HCT116 (cell line): Measurements from ENCODE around the gene MINDY3. TPM values are rescaled to one million over a fixed set of nuclear protein-coding genes. Genes with fewer than 3 reads are reported as not detected.

Experiments used
- ATAC-seq: fragments of 200-7000 bp; cut with Tn5 transposase; 2 replicates; pipeline ENCODE4 v1.9.1; 2020; ENCODE audit warnings: mild to moderate bottlenecking, moderate library complexity
- BruUV-seq: library from RNA; stranded (reverse); fragments of 400-500 nt; replicated peaks from 2 replicates; lab custom pipeline; 2021; lab: Mats Ljungman, UMichigan
- CTCF ChIA-PET: fragments of 300-600 bp; sonication (Branson Sonifier 250); formaldehyde crosslinking; loops from one replicate; lab custom pipeline; 2021; ENCODE audit warnings: antibody characterized with exemption; lab: Charles Lee
- POLR2A ChIA-PET: fragments of 300-600, 350-600 bp; sonication (Branson Sonifier 250); formaldehyde crosslinking; loops from one replicate; lab custom pipeline; 2021; ENCODE audit warnings: antibody characterized with exemption; lab: Charles Lee
- RAD21 ChIA-PET, 2 experiments: fragments of 300-600 bp; sonication (Branson Sonifier 250); formaldehyde crosslinking; loops; one replicate each; lab custom pipeline; 2023; ENCODE audit warnings: low total read pairs in 2 of 2; ENCODE audit not compliant: uncharacterized antibody in 2 of 2, unreplicated experiment in 2 of 2, low non-redundant PET in 1 of 2; lab: Charles Lee
- DNase-seq: peaks from one replicate; pipeline ENCODE4 v3.0.0-alpha.2; 2010; ENCODE audit warnings: low read depth, low spot score
- H2AFZ ChIP-seq: fragments of 200-600 bp; shearing (Covaris generic), sonication (generic); 2 replicates; pipeline ENCODE4 v1.6.1; 2017; ENCODE audit warnings: low read depth, mixed run types, mixed read lengths, antibody characterized with exemption, low read length; ENCODE audit not compliant: poor library complexity, severe bottlenecking
- H3K27ac ChIP-seq: 2 replicates; pipeline ENCODE4 v1.5.1; 2012; ENCODE audit warnings: low read depth, low read length
- H3K27me3 ChIP-seq: fragments of 200-600 bp; sonication (generic); 2 replicates; pipeline ENCODE4 v1.6.1; 2016; ENCODE audit warnings: mixed run types, low read length, mixed read lengths; ENCODE audit not compliant: insufficient read depth
- H3K36me3 ChIP-seq, 2 experiments: fragments of 200-500 bp in 1 of 2; fragments of 200-600 bp in 1 of 2; sonication (Bioruptor generic) in 1 of 2; sonication (generic) in 1 of 2; 2 replicates each; pipeline versions ENCODE4 v1.5.1 to v1.6.1; 2014 to 2016; ENCODE audit warnings: low read length in 2 of 2, inconsistent platforms in 1 of 2, mixed read lengths in 1 of 2, mixed run types in 1 of 2; ENCODE audit not compliant: insufficient read depth in 2 of 2, control insufficient read depth in 1 of 2
- H3K4me1 ChIP-seq, 2 experiments: fragments of 200-600 bp in 1 of 2; sonication (generic) in 1 of 2; 2 replicates each; pipeline versions ENCODE4 v1.5.1 to v1.6.1; 2012 to 2017; ENCODE audit warnings: low read length in 2 of 2, inconsistent platforms in 1 of 2, mild to moderate bottlenecking in 1 of 2, mixed read lengths in 1 of 2, mixed run types in 1 of 2, moderate library complexity in 1 of 2; ENCODE audit not compliant: insufficient read depth in 2 of 2, control insufficient read depth in 1 of 2
- H3K4me2 ChIP-seq: fragments of 200-600 bp; sonication (generic); 2 replicates; pipeline ENCODE4 v1.6.1; 2017; ENCODE audit warnings: mixed run types, low read length, mixed read lengths
- H3K4me3 ChIP-seq, 2 experiments: fragments of 200-600 bp in 1 of 2; sonication (generic) in 1 of 2; replicated peaks in 1 of 2; 2 replicates each; pipeline ENCODE4 v1.5.1; 2011 to 2016; ENCODE audit warnings: low read length in 2 of 2, control low read depth in 1 of 2, low read depth in 1 of 2, mild to moderate bottlenecking in 1 of 2, mixed read lengths in 1 of 2, mixed run types in 1 of 2
- H3K79me2 ChIP-seq: fragments of 200-600 bp; sonication (generic); 2 replicates; pipeline ENCODE4 v1.6.1; 2017; ENCODE audit warnings: mild to moderate bottlenecking, mixed run types, low read length, moderate library complexity, mixed read lengths; ENCODE audit not compliant: insufficient read depth
- H3K9ac ChIP-seq: fragments of 200-600 bp; sonication (generic); 2 replicates; pipeline ENCODE4 v1.6.1; 2016; ENCODE audit warnings: low read length, mixed read lengths
- H3K9me2 ChIP-seq: fragments of 200-600 bp; sonication (generic), shearing (Covaris generic); 2 replicates; pipeline ENCODE4 v1.6.1; 2017; ENCODE audit warnings: mixed run types, mild to moderate bottlenecking, moderate library complexity; ENCODE audit not compliant: insufficient read depth
- H3K9me3 ChIP-seq, 2 experiments: fragments of 200-500 bp in 1 of 2; fragments of 200-600 bp in 1 of 2; sonication (Bioruptor generic) in 1 of 2; sonication (generic) in 1 of 2; 2 replicates each; pipeline ENCODE4 v1.6.1; 2014 to 2017; ENCODE audit warnings: low read length in 2 of 2, mixed read lengths in 2 of 2, inconsistent platforms in 1 of 2, low read depth in 1 of 2, mild to moderate bottlenecking in 1 of 2, mixed run types in 1 of 2, moderate library complexity in 1 of 2; ENCODE audit not compliant: control insufficient read depth in 1 of 2, insufficient read depth in 1 of 2
- H4K20me1 ChIP-seq: fragments of 200-600 bp; sonication (generic), shearing (Covaris generic); 2 replicates; pipeline ENCODE4 v1.6.1; 2017; ENCODE audit warnings: mixed run types, mild to moderate bottlenecking, moderate library complexity; ENCODE audit not compliant: insufficient read depth
- ATF3 ChIP-seq: IDR thresholded peaks from 2 replicates; pipeline ENCODE4 v1.6.1; 2012
- CBX3 ChIP-seq: IDR thresholded peaks from 2 replicates; pipeline ENCODE4 v1.6.1; 2012; ENCODE audit warnings: low read depth
- CEBPB ChIP-seq: IDR thresholded peaks from 2 replicates; pipeline ENCODE4 v1.6.1; 2012; ENCODE audit warnings: low read depth
- EGR1 ChIP-seq: IDR thresholded peaks from 2 replicates; pipeline ENCODE4 v1.6.1; 2012; ENCODE audit warnings: low read depth
- ELF1 ChIP-seq: IDR thresholded peaks from 2 replicates; pipeline ENCODE4 v1.6.1; 2012; ENCODE audit warnings: low read depth, borderline replicate concordance
- EZH2 ChIP-seq: fragments of 200-600 bp; sonication (generic); IDR thresholded peaks from 2 replicates; pipeline ENCODE4 v1.6.1; 2017; ENCODE audit warnings: antibody characterized with exemption, mixed run types
- EZH2phosphoT487 ChIP-seq: fragments of 200-600 bp; IDR thresholded peaks from 2 replicates; pipeline ENCODE4 v1.6.1; 2018; ENCODE audit warnings: antibody characterized with exemption, borderline replicate concordance
- FOSL1 ChIP-seq: IDR thresholded peaks from 2 replicates; pipeline ENCODE4 v1.6.1; 2012; ENCODE audit warnings: low read depth
- MAX ChIP-seq: IDR thresholded peaks from 2 replicates; pipeline ENCODE4 v1.6.1; 2012
- POLR2A ChIP-seq: IDR thresholded peaks from 2 replicates; pipeline ENCODE4 v1.7.0; 2011; ENCODE audit warnings: borderline replicate concordance; ENCODE audit not compliant: insufficient read depth, insufficient read length; ENCODE audit errors: extremely low read depth
- REST ChIP-seq: IDR thresholded peaks from 2 replicates; pipeline ENCODE4 v1.6.1; 2012; ENCODE audit warnings: low read depth
- ZBTB33 ChIP-seq: IDR thresholded peaks from 2 replicates; pipeline ENCODE4 v1.6.1; 2011; ENCODE audit warnings: mild to moderate bottlenecking, low read length, moderate library complexity; ENCODE audit not compliant: insufficient replicate concordance; ENCODE audit errors: extremely low read depth
- ZFX ChIP-seq: fragments of 450-650 bp; IDR thresholded peaks from 2 replicates; pipeline ENCODE4 v1.6.1; 2017
- ZNF274 ChIP-seq: fragments of 200-500 bp; sonication (Bioruptor generic); IDR thresholded peaks from 2 replicates; pipeline ENCODE4 v1.6.1; 2014; ENCODE audit warnings: mild to moderate bottlenecking, low read depth, low read length, inconsistent platforms
- intact Hi-C: fragments of 100-400 bp; cut with micrococcal nuclease; formaldehyde crosslinking; loops from 2 replicates; pipeline ENCODE4 v1.10.0; 2022
- total RNA-seq: library from RNA; stranded (reverse); gene quantifications from one replicate; pipeline ENCODE4 v1.2.1, GENCODE V29; 2021; ENCODE audit not compliant: unreplicated experiment

Gene MINDY3
- total RNA-seq, 1 experiment from 2014 or later, result 15.5 TPM

- no peak overlapping the region for H3K4me2 ChIP-seq
- H2AFZ ChIP-seq, result no peak overlapping the region
- RAD21 ChIA-PET, result no interaction called here
- H3K4me3 ChIP-seq, result no peak overlapping the region
- no TSS peak for BruUV-seq
- H3K9me2 ChIP-seq, result no peaks in the 10 kb centered on the region
- DNase-seq, result no peak
- intact Hi-C loops, result no loop called here
- no peaks in the 10 kb centered on the region for H3K36me3 ChIP-seq
- H3K9ac ChIP-seq, result no peak overlapping the region
- TF ChIP-seq EZH2 (no peak), ELF1 (no peak), EZH2phosphoT487 (no peak), ATF3 (no peak), ZFX (no peak), CEBPB (no peak), ZNF274 (no peak), POLR2A (no peak), MAX (no peak)
- TF ChIP-seq, all 23 proteins: peak for 0
- Histone ChIP-seq H3K9me3 (no peaks in the 10 kb centered on the region), H3K79me2 (no peaks in the 10 kb centered on the region), H3K27ac (no peak overlapping the region), H4K20me1 (no peaks in the 10 kb centered on the region), H3K27me3 (peaks cover 35% of the 10 kb centered on the region), H3K4me1 (peaks cover 2 to 8% of the 10 kb centered on the region in 2 experiments; a peak in 3 of 4 replicates)
- ChIA-PET CTCF (no interaction called here), POLR2A (no interaction called here)
- ATAC-seq, result no peak
Observed at GRCh38 chr10:15865304-15865703, 5.0 kb upstream of the MINDY3 start.

- no peak for TF ChIP-seq MAX
- no peak for TF ChIP-seq POLR2A
- TF ChIP-seq ZBTB33, result no peak
- no peak for TF ChIP-seq EZH2
- TF ChIP-seq ZFX, result no peak
- TF ChIP-seq REST, result no peak
- no peak for TF ChIP-seq EZH2phosphoT487
- no peak for TF ChIP-seq CEBPB
- no peak for TF ChIP-seq FOSL1
- no peak for TF ChIP-seq CBX3
- TF ChIP-seq EGR1, result no peak
- ChIA-PET RAD21 (no interaction called here), CTCF (no interaction called here), POLR2A (no interaction called here)
- no TSS peak for BruUV-seq
- no peak overlapping the region for H3K9ac ChIP-seq
- H3K9me3 ChIP-seq, result no peaks in the 10 kb centered on the region
- H3K4me1 ChIP-seq, result peaks cover 2 to 8% of the 10 kb centered on the region in 2 experiments; a peak in 3 of 4 replicates
- no peaks in the 10 kb centered on the region for H4K20me1 ChIP-seq
- no peaks in the 10 kb centered on the region for H3K9me2 ChIP-seq
- H3K4me2 ChIP-seq, result no peak overlapping the region
- peaks cover 31% of the 10 kb centered on the region for H3K27me3 ChIP-seq
- no peaks in the 10 kb centered on the region for H3K36me3 ChIP-seq
- H3K79me2 ChIP-seq, result peaks cover 7% of the 10 kb centered on the region
- intact Hi-C loops, result no loop called here
- H3K4me3 ChIP-seq, result no peak overlapping the region
- ATAC-seq, result no peak
- DNase-seq, result no peak
- H2AFZ ChIP-seq, result no peak overlapping the region
- H3K27ac ChIP-seq, result no peak overlapping the region
Observed at GRCh38 chr10:15864419-15864818, 4.1 kb upstream of the MINDY3 start.
